SK-N-SH (cell line): ENCODE results near the gene IFNW1. TPM values are rescaled to one million over a fixed set of nuclear protein-coding genes. Genes with fewer than 3 reads are reported as not detected.

Experiments
- CTCF ChIA-PET: fragments of 300-600, 350-600 bp; formaldehyde crosslinking; extraction: SDS; loops from one replicate; lab custom pipeline; 2021; lab: Yijun Ruan, JAX
- POLR2A ChIA-PET: fragments of 350-600 bp; sonication (Branson Sonifier 250); formaldehyde crosslinking; extraction: SDS; loops from one replicate; lab custom pipeline; 2020; ENCODE audit warnings: antibody characterized with exemption, inconsistent platforms; lab: Yijun Ruan, JAX
- DNase-seq: peaks from one replicate; pipeline ENCODE4 v3.0.0; 2012
- H2AFZ ChIP-seq: fragments of 200-600 bp; sonication (generic); 2 replicates; pipeline ENCODE4 v1.8.1; 2016; ENCODE audit warnings: antibody characterized with exemption, mild to moderate bottlenecking, low read depth
- H3F3A ChIP-seq: fragments of 200-600 bp; sonication (generic); replicated peaks from 2 replicates; pipeline ENCODE3; 2016; ENCODE audit warnings: antibody characterized with exemption, mild to moderate bottlenecking; ENCODE audit not compliant: insufficient read depth
- H3K27ac ChIP-seq, 2 experiments: fragments of 200-500 bp in 1 of 2; fragments of 200-600 bp in 1 of 2; sonication (Bioruptor generic) in 1 of 2; sonication (generic), shearing (Covaris generic) in 1 of 2; 2 replicates each; pipeline versions ENCODE4 v1.5.1 to v1.6.1; 2014 to 2016; ENCODE audit warnings: low read depth in 2 of 2, inconsistent platforms in 1 of 2, low read length in 1 of 2, mild to moderate bottlenecking in 1 of 2, mixed read lengths in 1 of 2
- H3K27me3 ChIP-seq: fragments of 200-600 bp; sonication (generic), shearing (Covaris generic); 2 replicates; pipeline ENCODE4 v1.6.1; 2016; ENCODE audit warnings: mixed run types; ENCODE audit not compliant: insufficient read depth
- H3K36me3 ChIP-seq, 2 experiments: fragments of 200-500 bp in 1 of 2; fragments of 200-600 bp in 1 of 2; sonication (Bioruptor generic) in 1 of 2; sonication (generic) in 1 of 2; replicated peaks in 1 of 2; 2 replicates each; pipeline versions ENCODE3 to v1.5.1; 2014 to 2016; ENCODE audit warnings: low read length in 1 of 2, mild to moderate bottlenecking in 1 of 2; ENCODE audit not compliant: insufficient read depth in 2 of 2, control insufficient read depth in 1 of 2
- H3K4me1 ChIP-seq, 2 experiments: fragments of 200-500 bp in 1 of 2; fragments of 200-600 bp in 1 of 2; sonication (Bioruptor generic) in 1 of 2; sonication (generic), shearing (Covaris generic) in 1 of 2; 2 replicates each; pipeline versions ENCODE4 v1.5.1 to v1.6.1; 2014 to 2016; ENCODE audit warnings: low read depth in 1 of 2, low read length in 1 of 2, mixed run types in 1 of 2; ENCODE audit not compliant: insufficient read depth in 2 of 2, control insufficient read depth in 1 of 2
- H3K4me2 ChIP-seq: fragments of 200-600 bp; sonication (generic), shearing (Covaris generic); 2 replicates; pipeline ENCODE4 v1.6.1; 2017; ENCODE audit warnings: mixed run types
- H3K4me3 ChIP-seq, 2 experiments: fragments of 200-500 bp in 1 of 2; fragments of 200-600 bp in 1 of 2; sonication (Bioruptor generic) in 1 of 2; sonication (generic), shearing (Covaris generic) in 1 of 2; 2 replicates each; pipeline versions ENCODE4 v1.5.1 to v1.8.1; 2014 to 2016; ENCODE audit warnings: low read depth in 2 of 2, inconsistent platforms in 1 of 2, low read length in 1 of 2, mild to moderate bottlenecking in 1 of 2, mixed read lengths in 1 of 2, moderate library complexity in 1 of 2
- H3K79me2 ChIP-seq: fragments of 200-600 bp; sonication (generic); 2 replicates; pipeline ENCODE4 v1.8.1; 2017; ENCODE audit warnings: mild to moderate bottlenecking; ENCODE audit not compliant: insufficient read depth
- H3K9ac ChIP-seq: fragments of 200-600 bp; sonication (generic); 2 replicates; pipeline ENCODE4 v1.6.1; 2017; ENCODE audit warnings: mixed run types
- H3K9me2 ChIP-seq: fragments of 200-600 bp; sonication (generic); 2 replicates; pipeline ENCODE4 v1.6.1; 2017; ENCODE audit warnings: mixed run types
- H3K9me3 ChIP-seq: fragments of 200-600 bp; sonication (generic); 2 replicates; pipeline ENCODE4 v1.6.1; 2017; ENCODE audit warnings: mixed run types, mild to moderate bottlenecking, moderate library complexity
- H4K20me1 ChIP-seq: fragments of 200-600 bp; sonication (generic); 2 replicates; pipeline ENCODE4 v1.6.1; 2017; ENCODE audit warnings: mild to moderate bottlenecking, mixed run types; ENCODE audit not compliant: insufficient read depth
- FOSL2 ChIP-seq: IDR thresholded peaks from 2 replicates; pipeline ENCODE4 v1.4.0; 2012; ENCODE audit warnings: low read depth, mild to moderate bottlenecking, moderate library complexity, borderline replicate concordance
- GABPA ChIP-seq: IDR thresholded peaks from 2 replicates; pipeline ENCODE4 v1.4.0; 2012; ENCODE audit warnings: low read depth, mild to moderate bottlenecking
- IRF3 ChIP-seq: fragments of 150-350 bp; IDR thresholded peaks from 2 replicates; pipeline ENCODE4 v1.6.1; 2016; ENCODE audit warnings: mild to moderate bottlenecking, low read depth, low read length
- JUND ChIP-seq: IDR thresholded peaks from 2 replicates; pipeline ENCODE4 v1.4.0; 2012
- MAX ChIP-seq: IDR thresholded peaks from 2 replicates; pipeline ENCODE4 v1.4.0; 2012; ENCODE audit warnings: low read depth
- NFIC ChIP-seq: IDR thresholded peaks from 2 replicates; pipeline ENCODE4 v1.4.0; 2012; ENCODE audit warnings: borderline replicate concordance
- REST ChIP-seq: IDR thresholded peaks from 2 replicates; pipeline ENCODE4 v1.6.1; 2012; ENCODE audit warnings: mild to moderate bottlenecking, low read depth, low read length, moderate library complexity
- SMC3 ChIP-seq: IDR thresholded peaks from 2 replicates; pipeline ENCODE4 v1.6.1; 2012; ENCODE audit warnings: low read depth, low read length, improper control_type of control experiment
- YY1 ChIP-seq: IDR thresholded peaks from 2 replicates; pipeline ENCODE4 v1.4.0; 2012; ENCODE audit warnings: low read depth, mild to moderate bottlenecking
- WGBS: methylation state at CpG from one replicate; pipeline ENCODE4 v1.1.6; 2017; ENCODE audit warnings: low lambda C conversion rate; 5-methylcytosine and 5-hydroxymethylcytosine counted together
- polyA plus RNA-seq, 3 experiments: library from polyadenylated mRNA; depleted of rRNA; stranded (reverse); fragments of >200 nt; gene quantifications; 2 replicates each; pipeline ENCODE4 v1.2.3, GENCODE V29; 2012

The IFNW1 gene
- polyA plus RNA-seq, 1 of the 3 experiments (the other 2 are of a cell fraction) = not detected

GRCh38 chr9:21165516-21165915, 23.9 kb upstream of the IFNW1 start:
- WGBS = 34% methylated on average over 1 of the region's 1 CpG
- POLR2A ChIA-PET = no interaction called here
- no peak for DNase-seq

More at GRCh38 chr9:21165516-21165915, 23.9 kb upstream of the IFNW1 start:
- no peak overlapping the region for H2AFZ ChIP-seq
- no peak overlapping the region for H3K4me2 ChIP-seq
- no peaks in the 10 kb centered on the region for H3F3A ChIP-seq
- no peaks in the 10 kb centered on the region for H3K79me2 ChIP-seq
- H3K27ac ChIP-seq = no peak overlapping the region
- H4K20me1 ChIP-seq = no peaks in the 10 kb centered on the region
- H3K9me3 ChIP-seq = no peaks in the 10 kb centered on the region
- H3K9me2 ChIP-seq = no peaks in the 10 kb centered on the region
- TF ChIP-seq IRF3 = no peak
- TF ChIP-seq REST = no peak
- no peak for TF ChIP-seq NFIC
- no peak for TF ChIP-seq MAX
- no peak for TF ChIP-seq GABPA
- TF ChIP-seq JUND = no peak
- TF ChIP-seq SMC3 = no peak
- no peak for TF ChIP-seq YY1
- no peak for TF ChIP-seq FOSL2
- H3K4me1 ChIP-seq = no peaks in the 10 kb centered on the region
- no peak overlapping the region for H3K9ac ChIP-seq
- H3K4me3 ChIP-seq = no peak overlapping the region
- no peaks in the 10 kb centered on the region for H3K27me3 ChIP-seq
- no peaks in the 10 kb centered on the region for H3K36me3 ChIP-seq
- CTCF ChIA-PET = no interaction called here
